ENCODE data around the gene DNAH2. TPM values are rescaled to one million over a fixed set of nuclear protein-coding genes. Genes with fewer than 3 reads are reported as not detected.

Gene DNAH2
- total RNA-seq, 2 experiments from 2014 or later, result not detected

- H3K36me3 Mint-ChIP-seq (ENCODE audit: low read depth), result no peaks in the 10 kb centered on the region
- intact Hi-C loops (cut with micrococcal nuclease), result no loop called here
- no peak for TF ChIP-seq CTCF (IDR thresholded peaks at IDR 0.05)
- H3K9me3 Mint-ChIP-seq, result no peaks in the 10 kb centered on the region
- no peak for ATAC-seq
- ChIA-PET POLR2A (no interaction called here), CTCF (no interaction called here)
- peaks cover 9% of the 10 kb centered on the region for H3K4me1 Mint-ChIP-seq (ENCODE audit: low read depth)
- no peak overlapping the region for H3K4me3 Mint-ChIP-seq
- peaks cover 50% of the 10 kb centered on the region for H3K27me3 Mint-ChIP-seq
- no peak overlapping the region for H3K27ac Mint-ChIP-seq
- DNase-seq, result no peak
These were observed 2.6 kb downstream of the DNAH2 start for GRCh38 chr17:7720125-7720524.

GRCh38 chr17:7721612-7722011, 4.1 kb downstream of the DNAH2 start:
- ATAC-seq (no peak), DNase-seq (no peak)
- Mint-ChIP-seq H3K36me3 (ENCODE audit: low read depth) (no peaks in the 10 kb centered on the region), H3K27ac (no peak overlapping the region), H3K9me3 (no peaks in the 10 kb centered on the region), H3K4me3 (no peak overlapping the region), H3K27me3 (peaks cover 39% of the 10 kb centered on the region), H3K4me1 (ENCODE audit: low read depth) (peaks cover 9% of the 10 kb centered on the region)
- TF ChIP-seq CTCF (IDR thresholded peaks at IDR 0.05), result no peak
- ChIA-PET POLR2A (no interaction called here), CTCF (interaction anchor here (1.2 kb wide), 2 partner anchors 9 to 12 kb away, joined by 3 read pairs; no protein-coding TSS in a partner anchor)
- intact Hi-C loops (cut with micrococcal nuclease), result no loop called here

GRCh38 chr17:7727886-7728285, 10.3 kb downstream of the DNAH2 start:
- Mint-ChIP-seq H3K9me3 (no peaks in the 10 kb centered on the region), H3K27me3 (peaks cover 10% of the 10 kb centered on the region), H3K4me3 (no peak overlapping the region), H3K36me3 (ENCODE audit: low read depth) (no peaks in the 10 kb centered on the region), H3K4me1 (ENCODE audit: low read depth) (no peaks in the 10 kb centered on the region), H3K27ac (no peak overlapping the region)
- no peak for DNase-seq
- ChIA-PET CTCF (interaction anchor here (2.3 kb wide), 1 partner anchor 10 kb away, joined by 6 read pairs; the partner anchor contains the start of gene DNAH2), POLR2A (no interaction called here)
- ATAC-seq, result no peak
- intact Hi-C loops (cut with micrococcal nuclease), result no loop called here
- TF ChIP-seq CTCF (IDR thresholded peaks at IDR 0.05), result no peak

GRCh38 chr17:7729816-7730215, 12.3 kb downstream of the DNAH2 start:
- no peak for ATAC-seq
- ChIA-PET CTCF (interaction anchor here (0.7 kb wide), 1 partner anchor 14 kb away, joined by 3 read pairs; no protein-coding TSS in a partner anchor), POLR2A (interaction anchor here (1.2 kb wide), 1 partner anchor 15 kb away, joined by 3 read pairs; no protein-coding TSS in a partner anchor)
- Mint-ChIP-seq H3K4me1 (ENCODE audit: low read depth) (no peaks in the 10 kb centered on the region), H3K27me3 (peaks cover 4% of the 10 kb centered on the region), H3K27ac (no peak overlapping the region), H3K9me3 (no peaks in the 10 kb centered on the region), H3K4me3 (no peak overlapping the region), H3K36me3 (ENCODE audit: low read depth) (no peaks in the 10 kb centered on the region)
- intact Hi-C loops (cut with micrococcal nuclease), result no loop called here
- no peak for TF ChIP-seq CTCF (IDR thresholded peaks at IDR 0.05)
- no peak for DNase-seq

GRCh38 chr17:7732981-7733539, 15.5 kb downstream of the DNAH2 start:
- Mint-ChIP-seq H3K4me3 (no peak overlapping the region), H3K4me1 (ENCODE audit: low read depth) (no peaks in the 10 kb centered on the region), H3K27ac (no peak overlapping the region), H3K27me3 (peaks cover 1% of the 10 kb centered on the region), H3K36me3 (ENCODE audit: low read depth) (no peaks in the 10 kb centered on the region), H3K9me3 (no peaks in the 10 kb centered on the region)
- POLR2A ChIA-PET, result no interaction called here
- ATAC-seq (no peak), DNase-seq (no peak)
- TF ChIP-seq CTCF (IDR thresholded peaks at IDR 0.05), result no peak
- CTCF ChIA-PET, result interaction anchor here (2.1 kb wide), 1 partner anchor 10 kb away, joined by 10 read pairs; no protein-coding TSS in a partner anchor
- intact Hi-C loops (cut with micrococcal nuclease), result no loop called here
